Left ventricle myocardium superior (tissue), 1 donor: Measurements from ENCODE around the gene ZKSCAN2. TPM values are rescaled to one million over a fixed set of nuclear protein-coding genes. Genes with fewer than 3 reads are reported as not detected.

Source experiments
- total RNA-seq: library from RNA; stranded (reverse); fragmentation: NEBNext Ultra II Directional; extraction: Animal tissue kit (Norgen Biotek cat#: 25700); gene quantifications from one replicate; pipeline ENCODE4 v1.2.1, GENCODE V29; 2021
- donor health status: DM: no; HTN: yes; CAD: no; lungs with severe emphysema.

Gene ZKSCAN2
- total RNA-seq, 1 donor from 2014 or later: 3.9 TPM

Other genes with a start within 250 kb of the ZKSCAN2 start
- gene ARHGAP17, start 242.5 kb downstream of the ZKSCAN2 start, total RNA-seq: 72.2 TPM
- gene LCMT1, start 146.1 kb downstream of the ZKSCAN2 start, total RNA-seq: 41.7 TPM
- gene AQP8, start 40.9 kb downstream of the ZKSCAN2 start, total RNA-seq: not detected